Measurements from ENCODE around the gene CLEC4D. TPM values are rescaled to one million over a fixed set of nuclear protein-coding genes. Genes with fewer than 3 reads are reported as not detected.

The CLEC4D gene
- total and polyA plus RNA-seq, 9 donors = 0.05 to 0.35 (median 0.15) TPM; not detected in 6

DNA sequence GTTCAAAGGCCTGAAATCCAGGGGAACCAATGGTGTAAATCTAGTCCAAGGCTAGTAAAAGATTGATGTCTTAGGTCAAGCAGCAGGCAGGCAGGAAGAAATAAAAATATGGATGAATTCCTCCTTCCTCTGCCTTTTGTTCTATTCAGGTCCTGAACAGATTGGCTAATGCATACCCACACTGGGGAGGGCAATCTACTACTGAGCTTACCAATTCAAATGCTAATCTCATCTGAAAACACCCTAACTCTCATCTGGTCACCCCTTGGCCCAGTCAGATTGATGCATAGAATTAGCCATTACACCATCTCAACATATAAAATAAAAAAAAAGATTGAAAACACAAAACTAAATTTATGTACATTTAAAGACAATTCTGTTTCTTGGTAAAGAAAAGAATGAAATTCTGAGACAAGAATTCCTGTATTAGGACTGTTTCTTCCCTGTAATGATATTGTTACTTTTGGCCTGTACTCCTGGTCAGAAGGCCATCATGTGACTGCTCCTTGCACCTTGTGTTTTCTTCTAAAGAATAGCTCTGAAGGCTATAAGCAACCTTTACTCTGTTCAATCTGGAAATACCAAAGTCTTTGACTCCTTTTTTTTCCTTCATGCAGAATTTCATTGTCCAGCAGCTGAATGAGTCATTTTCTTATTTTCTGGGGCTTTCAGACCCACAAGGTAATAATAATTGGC lies 37.6 kb upstream of the CLEC4D start:
- no peaks in the 10 kb centered on the region for H3K9me3 ChIP-seq
- no peak overlapping the region for H3K4me3 ChIP-seq
- TF ChIP-seq POLR2A (IDR thresholded peaks at IDR 0.05) = no peak
- TF ChIP-seq EP300 (IDR thresholded peaks at IDR 0.05) = no peak
- TF ChIP-seq, protein P1, sequence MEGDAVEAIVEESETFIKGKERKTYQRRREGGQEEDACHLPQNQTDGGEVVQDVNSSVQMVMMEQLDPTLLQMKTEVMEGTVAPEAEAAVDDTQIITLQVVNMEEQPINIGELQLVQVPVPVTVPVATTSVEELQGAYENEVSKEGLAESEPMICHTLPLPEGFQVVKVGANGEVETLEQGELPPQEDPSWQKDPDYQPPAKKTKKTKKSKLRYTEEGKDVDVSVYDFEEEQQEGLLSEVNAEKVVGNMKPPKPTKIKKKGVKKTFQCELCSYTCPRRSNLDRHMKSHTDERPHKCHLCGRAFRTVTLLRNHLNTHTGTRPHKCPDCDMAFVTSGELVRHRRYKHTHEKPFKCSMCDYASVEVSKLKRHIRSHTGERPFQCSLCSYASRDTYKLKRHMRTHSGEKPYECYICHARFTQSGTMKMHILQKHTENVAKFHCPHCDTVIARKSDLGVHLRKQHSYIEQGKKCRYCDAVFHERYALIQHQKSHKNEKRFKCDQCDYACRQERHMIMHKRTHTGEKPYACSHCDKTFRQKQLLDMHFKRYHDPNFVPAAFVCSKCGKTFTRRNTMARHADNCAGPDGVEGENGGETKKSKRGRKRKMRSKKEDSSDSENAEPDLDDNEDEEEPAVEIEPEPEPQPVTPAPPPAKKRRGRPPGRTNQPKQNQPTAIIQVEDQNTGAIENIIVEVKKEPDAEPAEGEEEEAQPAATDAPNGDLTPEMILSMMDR (IDR thresholded peaks at IDR 0.05) = no peak
- no peaks in the 10 kb centered on the region for H3K27me3 ChIP-seq
- H3K36me3 ChIP-seq = no peaks in the 10 kb centered on the region
- intact Hi-C loops (cut with DNase I) = no loop called here
- no peak for DNase-seq
- no peaks in the 10 kb centered on the region for H3K4me1 ChIP-seq (ENCODE audit: insufficient read depth)
- H3K27ac ChIP-seq = no peak overlapping the region

DNA sequence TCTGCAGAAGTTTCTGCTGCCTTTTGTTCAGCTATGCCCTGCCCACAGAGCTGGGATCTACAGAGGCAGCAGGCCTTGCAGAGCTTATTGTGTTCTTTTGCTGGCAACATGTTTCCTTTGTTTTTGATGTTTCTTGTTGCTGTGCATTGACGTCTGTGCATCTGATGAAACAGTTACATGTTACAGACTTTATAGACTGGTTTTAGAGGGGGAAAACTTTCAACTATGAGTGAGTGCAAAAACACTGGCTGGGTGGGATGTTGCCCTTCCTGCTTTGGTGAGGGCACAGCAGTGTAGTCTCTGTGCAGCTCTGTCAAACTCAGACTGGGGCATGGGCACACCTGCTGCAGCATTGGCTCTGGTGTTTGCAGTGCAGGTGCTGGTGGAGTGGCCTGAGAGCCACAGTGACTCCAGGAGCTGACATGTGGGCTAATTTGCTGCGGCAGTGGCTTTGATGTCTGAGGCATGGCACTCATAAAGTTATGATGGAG lies 30.7 kb upstream of the CLEC4D start:
- no peak for TF ChIP-seq POLR2A (IDR thresholded peaks at IDR 0.05)
- TF ChIP-seq, protein P1 (IDR thresholded peaks at IDR 0.05) = no peak
- H3K9me3 ChIP-seq = no peaks in the 10 kb centered on the region
- no peak overlapping the region for H3K4me3 ChIP-seq
- 74 to 82% (median 76%) methylated on average over 2 of the region's 2 CpGs for WGBS, 3 donors
- intact Hi-C loops (cut with DNase I) = no loop called here
- H3K36me3 ChIP-seq = no peaks in the 10 kb centered on the region
- H3K4me1 ChIP-seq (ENCODE audit: insufficient read depth) = no peaks in the 10 kb centered on the region
- H3K27me3 ChIP-seq = no peaks in the 10 kb centered on the region
- H3K27ac ChIP-seq = no peak overlapping the region
- no peak for DNase-seq

DNA sequence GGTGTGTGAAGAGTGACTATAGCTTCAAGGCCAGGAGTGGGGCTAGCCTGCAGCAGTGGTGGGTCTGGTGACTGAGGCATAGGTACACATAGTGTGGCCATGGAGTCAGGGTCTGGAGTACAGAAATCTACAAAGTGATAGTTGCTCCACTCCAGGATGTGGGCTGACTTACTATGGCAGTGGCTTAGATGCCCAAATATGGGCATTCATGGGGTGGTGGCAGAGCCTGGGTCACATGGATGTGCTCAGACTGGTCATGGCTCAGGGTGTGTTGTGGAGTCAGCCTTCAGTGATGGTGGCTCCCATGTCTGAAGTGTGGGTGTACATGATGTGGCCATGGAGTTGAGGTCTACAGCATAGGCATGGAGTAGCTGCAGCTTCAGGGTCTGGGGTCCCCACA lies 30.2 kb upstream of the CLEC4D start:
- Histone ChIP-seq H3K9me3 (no peaks in the 10 kb centered on the region), H3K36me3 (no peaks in the 10 kb centered on the region), H3K27me3 (no peaks in the 10 kb centered on the region), H3K27ac (no peak overlapping the region), H3K4me1 (ENCODE audit: insufficient read depth) (no peaks in the 10 kb centered on the region), H3K4me3 (no peak overlapping the region)
- TF ChIP-seq EP300 (IDR thresholded peaks at IDR 0.05) = no peak
- TF ChIP-seq POLR2A (IDR thresholded peaks at IDR 0.05) = no peak
- TF ChIP-seq, protein P1 (IDR thresholded peaks at IDR 0.05) = no peak
- intact Hi-C loops (cut with DNase I) = no loop called here
- no peak for DNase-seq

DNA sequence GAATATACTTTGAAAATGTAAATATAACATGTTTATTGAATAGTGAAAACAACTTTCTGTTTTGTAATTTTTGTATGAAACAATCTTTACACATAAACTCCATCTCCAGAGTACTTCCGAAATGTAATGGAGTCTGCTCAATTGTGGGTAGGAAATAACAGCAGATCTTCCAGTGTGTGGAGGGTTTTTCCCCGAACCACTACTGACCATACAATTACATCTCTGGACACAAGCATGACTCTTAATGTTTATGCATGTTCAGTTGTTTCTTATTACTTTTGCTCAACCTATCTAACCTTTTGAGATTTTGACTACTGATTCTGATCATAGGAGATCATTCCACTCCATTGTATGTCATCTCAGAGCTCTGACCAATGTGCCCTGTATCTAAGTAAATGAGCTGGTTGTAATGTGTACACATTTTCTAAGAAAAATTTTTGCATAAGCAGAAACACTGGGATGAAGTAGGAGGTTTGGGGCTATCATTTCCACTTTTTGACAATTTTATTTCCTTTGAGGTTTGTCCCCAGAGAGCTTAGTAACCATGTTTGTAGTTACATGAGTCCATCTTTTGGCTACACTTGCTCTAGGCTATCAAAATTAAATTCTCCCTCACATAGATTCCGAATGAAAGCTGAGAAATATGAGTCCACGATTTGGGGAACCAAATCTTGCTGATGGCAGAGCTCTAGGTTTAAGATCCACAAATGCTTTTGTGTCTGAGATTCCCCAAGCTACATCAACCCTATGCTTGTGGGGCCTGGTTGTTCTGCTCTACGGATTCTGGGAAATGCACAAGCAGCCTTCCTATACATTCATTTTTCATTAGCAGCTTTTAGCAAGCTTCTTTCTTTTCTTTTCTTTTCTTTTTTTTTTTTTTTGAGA lies 21.4 kb upstream of the CLEC4D start:
- no peak for DNase-seq
- intact Hi-C loops (cut with DNase I) = no loop called here
- TF ChIP-seq, protein P1 (IDR thresholded peaks at IDR 0.05) = no peak
- no peak for TF ChIP-seq EP300 (IDR thresholded peaks at IDR 0.05)
- TF ChIP-seq POLR2A (IDR thresholded peaks at IDR 0.05) = no peak
- 75 to 86% (median 75%) methylated on average over 5 of the region's 5 CpGs for WGBS, 3 donors
- Histone ChIP-seq H3K9me3 (no peaks in the 10 kb centered on the region), H3K27me3 (no peaks in the 10 kb centered on the region), H3K4me3 (no peak overlapping the region), H3K36me3 (no peaks in the 10 kb centered on the region), H3K27ac (no peak overlapping the region), H3K4me1 (ENCODE audit: insufficient read depth) (no peaks in the 10 kb centered on the region)

Measured in ovary (tissue), 9 donors.